Uterus (tissue), 4 donors: Measurements from ENCODE around the gene UVSSA. TPM values are rescaled to one million over a fixed set of nuclear protein-coding genes. Genes with fewer than 3 reads are reported as not detected.

Experiments used
- DNase-seq, 2 donors: peaks; one replicate each; pipeline ENCODE4 v3.0.0-alpha.2; 2019 to 2020
- H3K27ac ChIP-seq, 2 donors: fragments of 200-600 bp; sonication (generic); 1 replicate in 1 of 2; 2 replicates in 1 of 2; pipeline ENCODE4 v1.5.1; 2016 to 2018
- H3K27me3 ChIP-seq, 2 donors: fragments of 200-600 bp; sonication (generic); one replicate each; pipeline ENCODE4 v1.5.1; 2018 to 2019; ENCODE audit warnings: control low read depth in 1 of 2
- H3K36me3 ChIP-seq, 2 donors: fragments of 200-600 bp; sonication (generic); one replicate each; pipeline ENCODE4 v1.5.1; 2019; ENCODE audit warnings: control low read depth in 1 of 2
- H3K4me1 ChIP-seq, 2 donors: fragments of 200-600 bp; sonication (generic); one replicate each; pipeline ENCODE4 v1.5.1; 2018 to 2019; ENCODE audit warnings: control low read depth in 1 of 2
- H3K4me3 ChIP-seq, 2 donors: fragments of 200-600 bp; sonication (generic); 1 replicate in 1 of 2; 2 replicates in 1 of 2; pipeline ENCODE4 v1.5.1; 2018 to 2019; ENCODE audit warnings: mild to moderate bottlenecking in 1 of 2
- H3K9me3 ChIP-seq, 2 donors: fragments of 200-600 bp; sonication (generic); one replicate each; pipeline ENCODE4 v1.5.1; 2019; ENCODE audit warnings: control low read depth in 1 of 2
- CTCF ChIP-seq, 4 experiments: fragments of 200-600 bp in 2 of 4; fragments of 450-650 bp in 2 of 4; sonication (generic) in 2 of 4; IDR thresholded peaks; one replicate each; pipeline ENCODE4 v1.5.1; 2016 to 2019; ENCODE audit warnings: antibody characterized with exemption in 4 of 4, mild to moderate bottlenecking in 2 of 4, moderate library complexity in 1 of 4
- POLR2A ChIP-seq, 2 donors: fragments of 450-650 bp; IDR thresholded peaks; one replicate each; pipeline ENCODE4 v1.6.1; 2016; ENCODE audit warnings: antibody characterized with exemption in 2 of 2, mild to moderate bottlenecking in 1 of 2, moderate library complexity in 1 of 2
- intact Hi-C: fragments of 100-400 bp; cut with DNase I; formaldehyde crosslinking; loops from one replicate; pipeline ENCODE4 v1.15.1; 2023; ENCODE audit warnings: low total_unique reads
- total RNA-seq, 4 donors: library from RNA; depleted of rRNA in 3 of 4; stranded (reverse); fragments of >200 nt in 3 of 4; gene quantifications; one replicate each; pipeline versions ENCODE4 v1.1.0 to v1.2.4, GENCODE V29; 2014 to 2023
- donor health status: DM: yes; HTN: yes; CAD: no.

Gene UVSSA
- total RNA-seq, 4 donors from 2014 or later, result 13.1 to 37.2 (median 19.3) TPM

- no peak overlapping the region for H3K27ac ChIP-seq
- no peak overlapping the region for H3K4me3 ChIP-seq
- H3K4me1 ChIP-seq, result no peaks in the 10 kb centered on the region
- peak in 1 of 2 donors; percentile 4 for DNase-seq
- TF ChIP-seq POLR2A (IDR thresholded peaks at IDR 0.05) (no peak), CTCF (IDR thresholded peaks at IDR 0.05) (no peak)
- intact Hi-C loops, result no loop called here
- peaks cover 18 to 35% of the 10 kb centered on the region in 2 donors for H3K27me3 ChIP-seq
- no peaks in the 10 kb centered on the region for H3K9me3 ChIP-seq
- H3K36me3 ChIP-seq, result no peaks in the 10 kb centered on the region
These were observed 53.3 kb downstream of the UVSSA start for GRCh38 chr4:1400191-1400805.

DNA sequence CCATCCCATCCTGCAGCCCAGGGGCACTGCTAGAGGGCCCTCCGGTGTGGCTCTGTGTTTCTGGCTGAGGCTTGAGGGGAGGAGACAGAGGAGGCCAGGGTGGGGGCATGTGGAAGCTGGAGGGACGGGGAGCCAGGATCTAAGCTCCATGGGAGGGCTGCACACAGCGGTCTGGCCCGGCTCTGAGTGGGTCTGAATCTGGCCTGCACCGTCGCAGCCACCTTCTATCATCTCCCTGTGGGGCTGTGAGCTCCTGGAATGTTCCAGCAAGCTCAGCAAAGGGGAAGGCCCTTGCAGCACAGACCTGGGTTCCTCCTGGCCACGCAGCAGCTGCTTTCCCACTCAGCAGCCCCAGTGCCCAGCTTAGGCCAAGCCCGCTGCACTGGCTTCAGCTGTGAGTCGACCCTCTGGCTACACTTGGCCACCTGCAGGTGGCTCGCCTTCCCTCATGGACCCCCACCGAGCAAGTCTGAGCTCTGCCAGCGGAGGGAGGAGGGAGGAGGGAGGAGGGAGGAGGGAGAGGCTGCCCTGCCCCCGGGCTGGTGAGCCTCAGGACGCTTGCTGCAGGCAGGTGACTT is 53.9 kb downstream of the UVSSA start:
- no peak overlapping the region for H3K4me3 ChIP-seq
- peaks cover 18 to 39% of the 10 kb centered on the region in 2 donors for H3K27me3 ChIP-seq
- no peak for DNase-seq

GRCh38 chr4:1401409-1402020 is 54.5 kb downstream of the UVSSA start:
- Histone ChIP-seq H3K27ac (no peak overlapping the region), H3K4me1 (peaks cover 0 to 10% of the 10 kb centered on the region in 2 donors), H3K27me3 (peaks cover 18 to 39% of the 10 kb centered on the region in 2 donors), H3K4me3 (no peak overlapping the region), H3K36me3 (no peaks in the 10 kb centered on the region), H3K9me3 (no peaks in the 10 kb centered on the region)
- TF ChIP-seq POLR2A (IDR thresholded peaks at IDR 0.05) (no peak), CTCF (IDR thresholded peaks at IDR 0.05) (no peak)
- DNase-seq, result peak in 1 of 2 donors; percentile 3
- intact Hi-C loops, result no loop called here

More for the DNA sequence above, 53.9 kb downstream of the UVSSA start:
- Histone ChIP-seq H3K27ac (no peak overlapping the region), H3K9me3 (no peaks in the 10 kb centered on the region), H3K36me3 (no peaks in the 10 kb centered on the region), H3K4me1 (peaks cover 0 to 4% of the 10 kb centered on the region in 2 donors)
- intact Hi-C loops, result no loop called here
- TF ChIP-seq CTCF (IDR thresholded peaks at IDR 0.05) (no peak), POLR2A (IDR thresholded peaks at IDR 0.05) (no peak)

- no peaks in the 10 kb centered on the region for H3K9me3 ChIP-seq
- H3K27ac ChIP-seq, result no peak overlapping the region
- TF ChIP-seq POLR2A (IDR thresholded peaks at IDR 0.05) (no peak), CTCF (IDR thresholded peaks at IDR 0.05) (no peak)
- DNase-seq, result peak in 1 of 2 donors; percentile 7
- H3K36me3 ChIP-seq, result no peaks in the 10 kb centered on the region
- peaks cover 0 to 16% of the 10 kb centered on the region in 2 donors for H3K4me1 ChIP-seq
- intact Hi-C loops, result no loop called here
- peaks cover 18 to 42% of the 10 kb centered on the region in 2 donors for H3K27me3 ChIP-seq
- H3K4me3 ChIP-seq, result no peak overlapping the region
These were observed 55.1 kb downstream of the UVSSA start for GRCh38 chr4:1402021-1402515.
